ENCODE measurements around the gene CDH23.

The CDH23 gene

DNA sequence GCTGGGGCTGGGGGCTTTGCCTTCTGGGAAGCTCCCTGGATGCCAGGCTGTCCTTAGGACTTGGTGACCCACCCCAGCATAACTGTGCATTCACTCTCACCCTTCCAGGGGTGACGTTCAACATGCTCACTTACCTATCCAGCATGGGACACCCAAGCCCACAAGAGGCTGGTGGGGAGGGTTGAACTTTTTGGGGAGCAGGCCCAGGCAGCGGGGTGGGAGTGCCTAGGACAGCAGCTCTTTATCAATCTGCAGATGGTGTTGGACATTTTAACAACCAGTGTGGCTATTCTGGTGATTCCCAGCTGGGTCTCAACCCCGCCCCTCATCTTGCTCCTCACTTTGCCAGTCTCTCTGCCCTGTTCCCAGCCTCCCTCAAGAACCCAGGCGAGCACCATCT is 86.4 kb downstream of the CDH23 start:
- ChIA-PET POLR2A (no interaction called here), CTCF (no interaction called here)
- TF ChIP-seq FOXK2 (IDR thresholded peaks at IDR 0.05) (no peak), CTBP1 (IDR thresholded peaks at IDR 0.05; ENCODE audit: borderline replicate concordance) (no peak), TARDBP (IDR thresholded peaks at IDR 0.05) (no peak), NFRKB (IDR thresholded peaks at IDR 0.05) (no peak), ARNT (IDR thresholded peaks at IDR 0.05) (no peak), ELF4 (IDR thresholded peaks at IDR 0.05) (no peak)
- DNase-seq (ENCODE audit: extremely low spot score): no peak

DNA sequence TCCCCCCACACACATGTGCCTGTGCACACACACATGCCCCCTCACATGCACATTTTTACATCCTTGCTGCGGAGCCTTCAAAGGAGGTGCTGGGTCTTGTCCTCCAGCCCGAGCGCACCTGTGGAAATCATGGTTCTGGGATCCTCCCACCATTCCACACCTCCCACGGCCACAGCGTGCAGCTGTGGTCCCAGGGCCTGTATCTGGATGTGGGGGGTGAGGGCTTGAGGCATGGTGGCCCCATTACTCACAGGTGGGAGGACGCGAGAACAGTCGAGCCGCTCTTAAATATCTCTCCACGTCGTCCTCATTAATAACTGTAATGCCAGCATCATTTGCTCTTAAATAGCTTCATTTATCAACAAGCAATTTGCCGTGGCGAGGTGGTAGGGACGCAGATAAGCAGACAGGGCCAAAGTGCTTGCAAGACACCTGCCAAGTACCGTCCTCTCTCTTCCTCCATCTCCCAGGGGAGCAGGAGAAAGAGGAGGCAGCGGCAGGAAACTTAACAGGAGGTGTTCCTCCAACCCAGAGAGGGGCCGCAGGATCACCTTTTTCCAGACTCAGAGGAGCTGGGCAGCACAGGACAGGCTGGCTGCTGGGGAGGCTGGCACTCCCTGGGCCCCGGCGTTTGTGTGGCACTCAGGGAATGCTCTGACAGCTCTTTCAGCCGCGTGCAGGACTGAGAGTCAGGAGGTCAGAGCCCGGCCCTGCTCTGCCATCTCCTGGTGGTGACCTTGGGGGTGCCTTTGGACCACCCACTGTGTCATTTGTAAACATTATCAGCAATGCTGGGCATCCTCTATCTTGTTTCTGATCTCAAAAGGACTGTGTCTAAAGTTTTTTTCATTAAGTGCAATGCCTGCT is 87.4 kb downstream of the CDH23 start:
- ChIA-PET CTCF (interaction anchor here (0.7 kb wide), 1 partner anchor 145 kb away, joined by 3 read pairs; no protein-coding TSS in a partner anchor), POLR2A (no interaction called here)
- TF ChIP-seq BHLHE40 (IDR thresholded peaks at IDR 0.05; ENCODE audit: borderline replicate concordance) (no peak), SP1 (IDR thresholded peaks at IDR 0.05) (no peak), ARNT (IDR thresholded peaks at IDR 0.05) (no peak), LEF1 (IDR thresholded peaks at IDR 0.05; ENCODE audit: borderline replicate concordance) (no peak), SUZ12 (IDR thresholded peaks at IDR 0.05) (no peak), TARDBP (IDR thresholded peaks at IDR 0.05) (no peak), FOXA1 (IDR thresholded peaks at IDR 0.05) (no peak), HDGF (IDR thresholded peaks at IDR 0.05; ENCODE audit: borderline replicate concordance) (no peak), L3MBTL2 (conservative IDR thresholded peaks at IDR 0.05) (no peak), FOXM1 (IDR thresholded peaks at IDR 0.05; ENCODE audit: borderline replicate concordance) (no peak), ELF4 (IDR thresholded peaks at IDR 0.05) (no peak), ZNF384 (IDR thresholded peaks at IDR 0.05) (no peak)
- TF ChIP-seq, protein P1, sequence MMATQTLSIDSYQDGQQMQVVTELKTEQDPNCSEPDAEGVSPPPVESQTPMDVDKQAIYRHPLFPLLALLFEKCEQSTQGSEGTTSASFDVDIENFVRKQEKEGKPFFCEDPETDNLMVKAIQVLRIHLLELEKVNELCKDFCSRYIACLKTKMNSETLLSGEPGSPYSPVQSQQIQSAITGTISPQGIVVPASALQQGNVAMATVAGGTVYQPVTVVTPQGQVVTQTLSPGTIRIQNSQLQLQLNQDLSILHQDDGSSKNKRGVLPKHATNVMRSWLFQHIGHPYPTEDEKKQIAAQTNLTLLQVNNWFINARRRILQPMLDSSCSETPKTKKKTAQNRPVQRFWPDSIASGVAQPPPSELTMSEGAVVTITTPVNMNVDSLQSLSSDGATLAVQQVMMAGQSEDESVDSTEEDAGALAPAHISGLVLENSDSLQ (IDR thresholded peaks at IDR 0.05): no peak
- DNase-seq (ENCODE audit: extremely low spot score): no peak

DNA sequence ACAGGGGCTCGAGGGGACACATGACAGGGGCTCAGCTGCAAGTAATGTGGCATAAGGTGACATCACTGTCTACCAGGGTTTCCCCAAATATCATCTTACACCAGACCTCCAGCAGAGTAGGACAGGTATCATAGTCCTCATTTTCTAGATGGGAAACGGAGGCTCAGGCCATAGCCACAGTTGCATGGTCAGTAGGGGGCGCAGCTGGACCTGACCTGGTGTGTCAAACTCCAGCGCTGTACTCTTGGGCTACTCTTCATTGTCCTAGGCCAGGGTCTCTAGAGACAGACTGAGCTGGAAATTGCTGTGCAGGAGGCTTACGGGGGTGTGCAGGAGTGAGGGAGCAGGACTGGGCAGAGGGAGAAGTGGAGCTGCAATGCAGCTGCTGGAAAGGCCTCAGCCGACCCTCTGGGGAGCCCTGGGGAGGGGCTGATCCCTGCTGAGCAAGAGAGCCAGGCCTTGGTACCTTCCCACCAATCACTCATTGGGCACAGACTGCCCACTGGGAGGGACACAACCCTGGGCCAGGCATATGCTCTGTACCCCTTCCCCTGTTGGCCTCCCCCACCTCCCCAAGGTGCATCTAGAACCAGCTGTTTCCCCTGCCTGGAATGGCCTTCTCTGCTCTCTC is 89.9 kb downstream of the CDH23 start:
- TF ChIP-seq FOXK2 (IDR thresholded peaks at IDR 0.05): no peak
- TF ChIP-seq SP1 (IDR thresholded peaks at IDR 0.05): no peak
- TF ChIP-seq L3MBTL2 (conservative IDR thresholded peaks at IDR 0.05): no peak
- CTCF ChIA-PET: interaction anchor here (0.9 to 1.5 kb wide), 6 partner anchors 11 to 222 kb away, joined by 3 to 8 read pairs (median 5); no protein-coding TSS in a partner anchor
- peak; percentile 69 for DNase-seq (ENCODE audit: extremely low spot score)
- POLR2A ChIA-PET: no interaction called here

DNA sequence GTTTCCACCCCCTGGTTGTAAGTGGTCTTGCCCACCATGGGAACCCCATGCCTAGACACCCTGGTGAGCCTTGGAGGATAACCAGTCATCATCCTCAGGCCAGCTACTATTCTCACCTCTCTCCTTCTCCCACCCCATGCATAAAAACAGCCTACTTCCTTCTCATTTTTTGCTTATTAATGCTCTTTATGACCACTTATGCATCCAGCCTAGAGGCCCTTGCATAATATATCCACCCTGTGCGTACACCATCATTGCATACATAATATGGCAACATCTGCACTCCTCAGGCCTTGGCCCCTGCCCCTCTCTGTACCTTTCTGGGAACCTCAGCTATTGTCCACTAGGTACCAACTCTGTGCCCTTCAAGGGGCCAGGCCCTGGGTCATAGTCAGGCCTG is 91.0 kb downstream of the CDH23 start:
- ChIA-PET POLR2A (no interaction called here), CTCF (interaction anchor here (1.5 kb wide), 1 partner anchor 83 kb away, joined by 5 read pairs; no protein-coding TSS in a partner anchor)
- DNase-seq (ENCODE audit: extremely low spot score): no peak
- TF ChIP-seq NFRKB (IDR thresholded peaks at IDR 0.05): no peak
- TF ChIP-seq ZNF384 (IDR thresholded peaks at IDR 0.05): no peak
- TF ChIP-seq L3MBTL2 (conservative IDR thresholded peaks at IDR 0.05): no peak
- no peak for TF ChIP-seq TARDBP (IDR thresholded peaks at IDR 0.05)
- no peak for TF ChIP-seq CTBP1 (IDR thresholded peaks at IDR 0.05; ENCODE audit: borderline replicate concordance)
- no peak for TF ChIP-seq ELF4 (IDR thresholded peaks at IDR 0.05)
- TF ChIP-seq ARNT (IDR thresholded peaks at IDR 0.05): no peak
- no peak for TF ChIP-seq FOXM1 (IDR thresholded peaks at IDR 0.05; ENCODE audit: borderline replicate concordance)
- TF ChIP-seq HDGF (IDR thresholded peaks at IDR 0.05; ENCODE audit: borderline replicate concordance): no peak
- no peak for TF ChIP-seq SUZ12 (IDR thresholded peaks at IDR 0.05)
- TF ChIP-seq LEF1 (IDR thresholded peaks at IDR 0.05; ENCODE audit: borderline replicate concordance): no peak
- TF ChIP-seq, protein P1 (IDR thresholded peaks at IDR 0.05): no peak
- TF ChIP-seq SP1 (IDR thresholded peaks at IDR 0.05): no peak
- no peak for TF ChIP-seq FOXA1 (IDR thresholded peaks at IDR 0.05)
- no peak for TF ChIP-seq FOXK2 (IDR thresholded peaks at IDR 0.05)
- no peak for TF ChIP-seq BHLHE40 (IDR thresholded peaks at IDR 0.05; ENCODE audit: borderline replicate concordance)

DNA sequence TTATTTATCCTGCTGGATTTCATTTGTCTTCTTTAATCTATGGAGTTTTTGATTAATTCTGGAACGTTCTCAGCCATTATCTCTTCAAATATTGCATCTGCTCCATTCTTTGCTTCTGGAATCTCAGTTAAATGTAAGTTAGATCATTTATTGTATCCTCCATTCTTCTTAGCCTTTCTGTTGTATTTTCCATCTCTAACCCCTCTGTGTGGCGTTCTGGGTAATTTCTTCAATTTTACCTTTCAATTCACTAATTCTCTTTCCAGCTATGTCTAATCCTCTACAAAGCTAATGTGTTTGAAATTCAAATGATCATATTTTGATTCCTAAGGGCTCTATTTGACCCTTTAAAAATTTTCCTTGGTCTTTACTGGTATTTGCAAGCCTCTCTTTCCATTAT is 92.4 kb downstream of the CDH23 start:
- CTCF ChIA-PET: no interaction called here

DNA sequence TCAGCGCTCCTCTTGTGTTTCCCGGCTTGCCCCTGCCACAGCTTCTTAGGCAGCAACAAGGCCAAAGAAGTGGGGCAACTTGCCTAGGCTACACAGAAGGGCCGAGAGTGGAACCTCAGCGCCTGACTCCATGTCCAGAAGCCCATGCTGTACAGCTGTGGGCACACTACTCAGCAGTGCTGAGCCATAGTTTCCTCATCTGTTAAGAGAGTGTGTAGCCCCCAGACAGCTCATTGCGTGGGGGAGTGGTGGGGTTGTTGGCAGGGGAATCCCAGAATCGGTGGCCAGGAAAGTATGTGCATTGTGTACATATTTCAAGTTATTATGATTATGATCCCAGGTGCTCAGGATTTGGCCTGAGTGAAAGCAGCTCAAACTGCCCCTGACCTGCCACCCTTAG is 96.2 kb downstream of the CDH23 start:
- ChIA-PET POLR2A (no interaction called here), CTCF (no interaction called here)
- TF ChIP-seq FOXA1 (IDR thresholded peaks at IDR 0.05) (no peak), SUZ12 (IDR thresholded peaks at IDR 0.05) (no peak), NFRKB (IDR thresholded peaks at IDR 0.05) (no peak), FOXM1 (IDR thresholded peaks at IDR 0.05; ENCODE audit: borderline replicate concordance) (no peak), ELF4 (IDR thresholded peaks at IDR 0.05) (no peak), L3MBTL2 (conservative IDR thresholded peaks at IDR 0.05) (no peak), FOXK2 (IDR thresholded peaks at IDR 0.05) (no peak), TARDBP (IDR thresholded peaks at IDR 0.05) (no peak), CTBP1 (IDR thresholded peaks at IDR 0.05; ENCODE audit: borderline replicate concordance) (no peak), HDGF (IDR thresholded peaks at IDR 0.05; ENCODE audit: borderline replicate concordance) (no peak), BHLHE40 (IDR thresholded peaks at IDR 0.05; ENCODE audit: borderline replicate concordance) (no peak)
- TF ChIP-seq, protein P1 (IDR thresholded peaks at IDR 0.05): no peak
- no peak for DNase-seq (ENCODE audit: extremely low spot score)

More for the DNA sequence above, 92.4 kb downstream of the CDH23 start:
- TF ChIP-seq ELF4 (IDR thresholded peaks at IDR 0.05) (no peak), TARDBP (IDR thresholded peaks at IDR 0.05) (no peak), NFRKB (IDR thresholded peaks at IDR 0.05) (no peak), FOXA1 (IDR thresholded peaks at IDR 0.05) (no peak), CTBP1 (IDR thresholded peaks at IDR 0.05; ENCODE audit: borderline replicate concordance) (no peak), BHLHE40 (IDR thresholded peaks at IDR 0.05; ENCODE audit: borderline replicate concordance) (no peak), LEF1 (IDR thresholded peaks at IDR 0.05; ENCODE audit: borderline replicate concordance) (no peak), L3MBTL2 (conservative IDR thresholded peaks at IDR 0.05) (no peak)
- no peak for DNase-seq (ENCODE audit: extremely low spot score)
- POLR2A ChIA-PET: no interaction called here

Data from HEK293T (cell line).